Lower leg skin (tissue), 3 donors: ENCODE measurements around the gene KRT5.

Source experiments
- POLR2A ChIP-seq, 2 donors: fragments of 450-650 bp; IDR thresholded peaks; one replicate each; pipeline ENCODE4 v1.6.1; 2016 to 2017; ENCODE audit warnings: antibody characterized with exemption in 2 of 2, mild to moderate bottlenecking in 1 of 2, moderate library complexity in 1 of 2
- TF ChIP-seq, protein P1 (sequence below), 3 donors: fragments of 450-650 bp; IDR thresholded peaks; one replicate each; pipeline ENCODE4 v1.5.1; 2016; ENCODE audit warnings: antibody characterized with exemption in 3 of 3, mild to moderate bottlenecking in 3 of 3, moderate library complexity in 2 of 3

DNA sequence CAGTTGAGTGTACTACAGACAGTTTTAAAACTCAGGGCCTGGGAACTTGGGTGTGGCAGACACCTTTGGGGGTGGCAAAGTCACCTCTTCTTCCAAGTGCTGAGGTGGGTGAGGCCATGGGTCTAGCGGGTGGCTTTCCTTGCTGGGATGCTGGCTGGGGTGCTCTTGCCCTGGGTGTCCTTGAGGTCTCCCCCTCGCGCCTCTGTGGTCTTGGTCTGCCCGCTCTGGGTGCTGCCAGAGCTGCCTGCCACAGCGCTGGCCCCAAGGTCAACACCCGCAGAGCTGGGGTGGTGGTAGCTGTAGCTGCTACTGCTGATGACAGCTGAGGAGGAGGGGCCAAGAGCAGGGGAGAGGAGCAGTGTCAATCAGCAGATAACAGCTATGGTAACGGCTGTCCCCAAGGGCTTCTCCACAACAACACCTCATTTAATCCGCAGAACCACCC, 46.7 kb upstream of the KRT5 start:
- TF ChIP-seq, protein P1, sequence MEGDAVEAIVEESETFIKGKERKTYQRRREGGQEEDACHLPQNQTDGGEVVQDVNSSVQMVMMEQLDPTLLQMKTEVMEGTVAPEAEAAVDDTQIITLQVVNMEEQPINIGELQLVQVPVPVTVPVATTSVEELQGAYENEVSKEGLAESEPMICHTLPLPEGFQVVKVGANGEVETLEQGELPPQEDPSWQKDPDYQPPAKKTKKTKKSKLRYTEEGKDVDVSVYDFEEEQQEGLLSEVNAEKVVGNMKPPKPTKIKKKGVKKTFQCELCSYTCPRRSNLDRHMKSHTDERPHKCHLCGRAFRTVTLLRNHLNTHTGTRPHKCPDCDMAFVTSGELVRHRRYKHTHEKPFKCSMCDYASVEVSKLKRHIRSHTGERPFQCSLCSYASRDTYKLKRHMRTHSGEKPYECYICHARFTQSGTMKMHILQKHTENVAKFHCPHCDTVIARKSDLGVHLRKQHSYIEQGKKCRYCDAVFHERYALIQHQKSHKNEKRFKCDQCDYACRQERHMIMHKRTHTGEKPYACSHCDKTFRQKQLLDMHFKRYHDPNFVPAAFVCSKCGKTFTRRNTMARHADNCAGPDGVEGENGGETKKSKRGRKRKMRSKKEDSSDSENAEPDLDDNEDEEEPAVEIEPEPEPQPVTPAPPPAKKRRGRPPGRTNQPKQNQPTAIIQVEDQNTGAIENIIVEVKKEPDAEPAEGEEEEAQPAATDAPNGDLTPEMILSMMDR (IDR thresholded peaks at IDR 0.05): no peak
- no peak for TF ChIP-seq POLR2A (IDR thresholded peaks at IDR 0.05)
